Activated CD8-positive, alpha-beta memory T cell treated with anti-CD3 and anti-CD28 coated beads, Interleukin-2, amount 10 ng/mL, durations not matched to agents 7 days and 5 days (primary cell): ENCODE measurements around the gene IGDCC3. TPM values are rescaled to one million over a fixed set of nuclear protein-coding genes. Genes with fewer than 3 reads are reported as not detected.

Experiments used
- ATAC-seq: fragments of 150-1000 bp; cut with Tn5 transposase; one replicate; pipeline ENCODE4 v1.10.0; 2021; ENCODE audit warnings: moderate library complexity
- CTCF ChIA-PET: fragments of 350-600 bp; sonication (Branson Sonifier 250); formaldehyde crosslinking; loops from one replicate; lab custom pipeline; 2021; ENCODE audit warnings: antibody characterized with exemption; lab: Charles Lee
- DNase-seq: peaks from one replicate; pipeline ENCODE4 v3.0.0-alpha.2; 2020
- H3K27ac Mint-ChIP-seq: one replicate; pipeline ENCODE4 v1.8.0; 2021; ENCODE audit warnings: mild to moderate bottlenecking, mixed read lengths
- H3K27me3 Mint-ChIP-seq: one replicate; pipeline ENCODE4 v1.8.0; 2021; ENCODE audit warnings: mixed read lengths
- H3K36me3 Mint-ChIP-seq: one replicate; pipeline ENCODE4 v1.8.0; 2021; ENCODE audit warnings: mild to moderate bottlenecking, mixed read lengths
- H3K4me1 Mint-ChIP-seq: one replicate; pipeline ENCODE4 v1.8.0; 2021; ENCODE audit warnings: mixed read lengths
- H3K4me3 Mint-ChIP-seq: one replicate; pipeline ENCODE4 v1.8.0; 2021; ENCODE audit warnings: mild to moderate bottlenecking, moderate library complexity, mixed read lengths
- H3K9me3 Mint-ChIP-seq: one replicate; pipeline ENCODE4 v1.8.0; 2022; ENCODE audit warnings: low read depth, mixed read lengths
- total RNA-seq, 2 experiments: library from RNA; stranded (reverse); gene quantifications; one replicate each; pipeline ENCODE4 v1.2.3, GENCODE V29; 2021

IGDCC3 gene
- total RNA-seq, 2 experiments from 2014 or later = not detected

- peaks cover 4% of the 10 kb centered on the region for H3K4me1 Mint-ChIP-seq
- DNase-seq = no peak
- no peak overlapping the region for H3K4me3 Mint-ChIP-seq
- CTCF ChIA-PET = interaction anchor here (0.9 to 1.6 kb wide), 2 partner anchors 8 to 74 kb away, joined by 3 to 9 read pairs; no protein-coding TSS in a partner anchor
- peaks cover 54% of the 10 kb centered on the region for H3K27me3 Mint-ChIP-seq
- H3K9me3 Mint-ChIP-seq = no peaks in the 10 kb centered on the region
- H3K36me3 Mint-ChIP-seq = no peaks in the 10 kb centered on the region
- H3K27ac Mint-ChIP-seq = no peak overlapping the region
- no peak for ATAC-seq
These were observed 15.3 kb upstream of the IGDCC3 start for GRCh38 chr15:65393091-65393490.

GRCh38 chr15:65392368-65392767 lies 14.6 kb upstream of the IGDCC3 start:
- CTCF ChIA-PET = interaction anchor here (0.9 kb wide), 2 partner anchors 8 to 74 kb away, joined by 3 read pairs; no protein-coding TSS in a partner anchor
- H3K27ac Mint-ChIP-seq = no peak overlapping the region
- H3K27me3 Mint-ChIP-seq = peaks cover 47% of the 10 kb centered on the region
- no peak for DNase-seq
- H3K4me1 Mint-ChIP-seq = peaks cover 4% of the 10 kb centered on the region
- no peak overlapping the region for H3K4me3 Mint-ChIP-seq
- ATAC-seq = no peak
- H3K9me3 Mint-ChIP-seq = no peaks in the 10 kb centered on the region
- no peaks in the 10 kb centered on the region for H3K36me3 Mint-ChIP-seq

GRCh38 chr15:65391732-65392131 lies 13.9 kb upstream of the IGDCC3 start:
- Mint-ChIP-seq H3K27me3 (peaks cover 40% of the 10 kb centered on the region), H3K4me1 (peaks cover 4% of the 10 kb centered on the region), H3K4me3 (no peak overlapping the region), H3K36me3 (no peaks in the 10 kb centered on the region), H3K9me3 (no peaks in the 10 kb centered on the region), H3K27ac (no peak overlapping the region)
- DNase-seq = no peak
- CTCF ChIA-PET = interaction anchor here (0.5 to 2.4 kb wide), 3 partner anchors 8 to 73 kb away, joined by 3 to 11 read pairs (median 4); no protein-coding TSS in a partner anchor
- no peak for ATAC-seq

- H3K27me3 Mint-ChIP-seq = peaks cover 31% of the 10 kb centered on the region
- no peaks in the 10 kb centered on the region for H3K36me3 Mint-ChIP-seq
- no peak for ATAC-seq
- H3K9me3 Mint-ChIP-seq = no peaks in the 10 kb centered on the region
- no peak overlapping the region for H3K27ac Mint-ChIP-seq
- H3K4me1 Mint-ChIP-seq = no peaks in the 10 kb centered on the region
- CTCF ChIA-PET = interaction anchor here (0.6 to 2.4 kb wide), 2 partner anchors 16 to 71 kb away, joined by 4 to 11 read pairs; no protein-coding TSS in a partner anchor
- DNase-seq = no peak
- no peak overlapping the region for H3K4me3 Mint-ChIP-seq
These were observed 12.6 kb upstream of the IGDCC3 start for GRCh38 chr15:65390447-65390846.

- Mint-ChIP-seq H3K4me1 (peaks cover 9% of the 10 kb centered on the region), H3K9me3 (no peaks in the 10 kb centered on the region), H3K4me3 (no peak overlapping the region), H3K36me3 (no peaks in the 10 kb centered on the region), H3K27ac (no peak overlapping the region), H3K27me3 (peaks cover 19% of the 10 kb centered on the region)
- DNase-seq (no peak), ATAC-seq (no peak)
- CTCF ChIA-PET = interaction anchor here (9.9 kb wide), 1 partner anchor 69 kb away, joined by 161 read pairs; no protein-coding TSS in a partner anchor
These were observed 11.4 kb upstream of the IGDCC3 start for GRCh38 chr15:65389226-65389625.

GRCh38 chr15:65388306-65389080 lies 10.7 kb upstream of the IGDCC3 start:
- Mint-ChIP-seq H3K4me3 (no peak overlapping the region), H3K9me3 (no peaks in the 10 kb centered on the region)

GRCh38 chr15:65386886-65387285 lies 9.1 kb upstream of the IGDCC3 start:
- CTCF ChIA-PET = interaction anchor here (1.1 to 9.9 kb wide), 3 partner anchors 14 to 82 kb away, joined by 3 to 161 read pairs (median 11); partner anchors contain the start of gene RNU5B-1
- DNase-seq = no peak
- no peak overlapping the region for H3K4me3 Mint-ChIP-seq
- no peak overlapping the region for H3K27ac Mint-ChIP-seq
- H3K27me3 Mint-ChIP-seq = peaks cover 17% of the 10 kb centered on the region
- H3K36me3 Mint-ChIP-seq = no peaks in the 10 kb centered on the region
- H3K4me1 Mint-ChIP-seq = peaks cover 10% of the 10 kb centered on the region
- ATAC-seq = no peak
- H3K9me3 Mint-ChIP-seq = no peaks in the 10 kb centered on the region

More at GRCh38 chr15:65388306-65389080, 10.7 kb upstream of the IGDCC3 start:
- Mint-ChIP-seq H3K27me3 (peaks cover 12% of the 10 kb centered on the region), H3K27ac (no peak overlapping the region), H3K36me3 (no peaks in the 10 kb centered on the region), H3K4me1 (peaks cover 10% of the 10 kb centered on the region)
- ATAC-seq (no peak), DNase-seq (no peak)
- CTCF ChIA-PET = interaction anchor here (0.9 to 9.9 kb wide), 3 partner anchors 10 to 68 kb away, joined by 3 to 161 read pairs (median 3); no protein-coding TSS in a partner anchor

- no peaks in the 10 kb centered on the region for H3K9me3 Mint-ChIP-seq
- no peak for DNase-seq
- CTCF ChIA-PET = interaction anchor here (0.6 to 9.9 kb wide), 18 partner anchors 11 to 469 kb away, joined by 3 to 161 read pairs (median 5); partner anchors contain the start of gene RNU5B-1
- peaks cover 19% of the 10 kb centered on the region for H3K27me3 Mint-ChIP-seq
- H3K4me1 Mint-ChIP-seq = peaks cover 10% of the 10 kb centered on the region
- H3K36me3 Mint-ChIP-seq = no peaks in the 10 kb centered on the region
- ATAC-seq = no peak
- no peak overlapping the region for H3K4me3 Mint-ChIP-seq
- no peak overlapping the region for H3K27ac Mint-ChIP-seq
These were observed 8.6 kb upstream of the IGDCC3 start for GRCh38 chr15:65386376-65386775.

- Mint-ChIP-seq H3K4me1 (peaks cover 10% of the 10 kb centered on the region), H3K9me3 (no peaks in the 10 kb centered on the region), H3K27me3 (peaks cover 22% of the 10 kb centered on the region), H3K36me3 (no peaks in the 10 kb centered on the region), H3K4me3 (no peak overlapping the region), H3K27ac (no peak overlapping the region)
- DNase-seq (no peak), ATAC-seq (peak; percentile 2)
- CTCF ChIA-PET = interaction anchor here (0.6 to 9.9 kb wide), 34 partner anchors 8 to 469 kb away, joined by 3 to 161 read pairs (median 4); partner anchors contain the start of genes CLPX and RNU5B-1
These were observed 8.1 kb upstream of the IGDCC3 start for GRCh38 chr15:65385870-65386258.

GRCh38 chr15:65384895-65385869 lies 7.4 kb upstream of the IGDCC3 start:
- ATAC-seq = peak; percentile 89
- Mint-ChIP-seq H3K4me1 (peaks cover 10% of the 10 kb centered on the region), H3K36me3 (no peaks in the 10 kb centered on the region), H3K27ac (peak overlapping the region; percentile 47), H3K27me3 (peaks cover 24% of the 10 kb centered on the region), H3K4me3 (peak overlapping the region; percentile 73), H3K9me3 (no peaks in the 10 kb centered on the region)
- DNase-seq = peak; percentile 88
- CTCF ChIA-PET = interaction anchor here (0.6 to 9.9 kb wide), 43 partner anchors 8 to 1122 kb away, joined by 3 to 161 read pairs (median 4); partner anchors contain the start of genes CLPX, IGDCC4 and RNU5B-1

- Mint-ChIP-seq H3K36me3 (no peaks in the 10 kb centered on the region), H3K4me1 (peaks cover 10% of the 10 kb centered on the region), H3K4me3 (peak overlapping the region; percentile 73), H3K27me3 (peaks cover 28% of the 10 kb centered on the region), H3K9me3 (no peaks in the 10 kb centered on the region), H3K27ac (peak overlapping the region; percentile 47)
- DNase-seq (no peak), ATAC-seq (peak; percentile 3)
- CTCF ChIA-PET = interaction anchor here (0.6 to 9.9 kb wide), 25 partner anchors 9 to 569 kb away, joined by 3 to 161 read pairs (median 5); partner anchors contain the start of gene RNU5B-1
These were observed 6.7 kb upstream of the IGDCC3 start for GRCh38 chr15:65384505-65384894.

- Mint-ChIP-seq H3K9me3 (no peaks in the 10 kb centered on the region), H3K27me3 (peaks cover 33% of the 10 kb centered on the region), H3K27ac (no peak overlapping the region), H3K4me3 (peak overlapping the region; percentile 16), H3K4me1 (peaks cover 10% of the 10 kb centered on the region), H3K36me3 (no peaks in the 10 kb centered on the region)
- ATAC-seq (no peak), DNase-seq (no peak)
- CTCF ChIA-PET = interaction anchor here (0.8 to 9.9 kb wide), 3 partner anchors 10 to 64 kb away, joined by 3 to 161 read pairs (median 4); no protein-coding TSS in a partner anchor
These were observed 6.2 kb upstream of the IGDCC3 start for GRCh38 chr15:65383991-65384390.
